Measurements from ENCODE around the gene ZMAT1. TPM values are rescaled to one million over a fixed set of nuclear protein-coding genes. Genes with fewer than 3 reads are reported as not detected.
"Not testable (repeated sequence)": the region's sequence is repeated elsewhere in the genome, so short reads cannot be mapped to it uniquely, and the experiment has no call there.

ZMAT1 gene
- total RNA-seq (2014; rRNA removed; shearing (Covaris generic)), result 0.37 and 1.2 TPM in 2 replicates

DNA sequence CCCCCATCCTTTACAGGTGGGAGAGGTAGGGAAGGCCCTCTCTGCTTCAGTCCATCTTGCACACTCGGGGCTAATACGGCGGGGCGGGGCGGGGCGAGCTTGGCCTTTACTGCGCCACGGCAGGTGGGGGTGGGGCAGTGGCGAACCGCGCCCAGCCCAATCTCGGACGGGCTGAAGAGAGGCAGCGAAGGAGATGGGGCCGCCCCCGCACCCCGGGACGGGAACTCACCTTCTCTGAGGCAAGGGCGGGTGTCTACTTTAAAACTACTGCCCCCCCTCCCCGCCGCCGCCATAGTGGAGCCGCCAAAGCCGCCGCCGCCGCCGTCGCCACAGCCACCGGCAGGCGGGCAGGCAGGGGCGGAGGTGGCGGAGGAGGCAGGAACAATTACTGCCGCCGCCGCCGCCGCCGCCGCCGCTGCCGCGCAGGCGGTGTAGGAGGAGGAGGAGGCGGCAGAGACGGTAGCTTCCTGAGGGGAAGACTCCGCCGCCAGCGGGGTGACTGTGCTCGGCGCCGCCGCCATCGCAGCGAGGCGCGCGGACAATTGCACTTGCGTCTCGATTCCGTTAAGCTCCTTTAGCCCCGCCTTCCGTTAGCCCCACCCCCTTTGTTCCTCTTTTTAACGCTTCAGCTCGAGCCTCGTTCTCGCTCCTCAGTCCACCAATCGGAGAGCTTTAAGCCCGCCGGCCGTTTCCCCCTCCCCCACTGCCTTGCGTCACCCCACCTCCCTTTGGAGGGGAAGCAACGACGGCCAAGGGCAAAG is at the start of gene ZMAT1:
TSS of gene ZMAT1 (minus strand) at position 540 of the 761 bp plus-strand sequence. CDS start at position 521, 19 bp downstream.
- peak; percentile 91 for DNase-seq (ENCODE audit: low spot score)

DNA sequence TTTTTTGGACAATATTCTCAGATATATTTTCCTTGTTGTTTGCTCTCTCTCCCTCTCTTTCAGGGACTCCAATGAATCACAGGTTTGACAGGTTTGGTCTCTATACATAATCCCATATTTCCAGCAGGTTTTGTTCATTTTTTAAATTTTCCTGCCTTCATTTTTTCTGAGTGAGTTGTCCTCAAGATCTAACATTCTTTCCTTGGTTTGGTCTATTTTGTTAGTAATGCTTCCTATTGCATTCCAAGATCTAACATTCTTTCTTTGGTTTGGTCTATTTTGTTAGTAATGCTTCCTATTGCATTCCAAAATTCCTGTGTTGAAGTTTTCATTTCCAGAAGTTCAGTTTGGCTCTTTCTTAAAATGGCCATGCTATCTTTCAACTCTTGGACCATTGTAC is 45.3 kb upstream of the ZMAT1 start:
- no peak for DNase-seq (ENCODE audit: low spot score)

DNA sequence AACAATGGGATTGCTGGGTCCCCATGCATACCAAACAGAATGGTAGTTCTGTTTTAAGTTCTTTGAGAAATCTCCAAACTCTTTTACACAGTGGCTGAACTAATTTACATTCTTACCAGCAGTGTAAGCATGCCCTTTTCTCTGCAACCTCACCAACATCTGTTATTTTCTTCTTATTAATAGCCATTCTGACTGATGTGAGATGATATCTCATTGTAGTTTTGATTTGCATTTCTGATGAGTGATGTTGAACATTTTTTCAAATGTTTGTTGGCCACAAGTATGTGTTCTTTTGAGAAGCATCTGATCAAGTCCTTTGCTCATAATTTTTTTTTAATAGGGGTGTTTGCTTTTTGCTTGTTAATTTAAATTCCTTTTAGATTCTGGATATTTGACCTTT is 41.2 kb upstream of the ZMAT1 start:
- DNase-seq (ENCODE audit: low spot score), result no peak

DNA sequence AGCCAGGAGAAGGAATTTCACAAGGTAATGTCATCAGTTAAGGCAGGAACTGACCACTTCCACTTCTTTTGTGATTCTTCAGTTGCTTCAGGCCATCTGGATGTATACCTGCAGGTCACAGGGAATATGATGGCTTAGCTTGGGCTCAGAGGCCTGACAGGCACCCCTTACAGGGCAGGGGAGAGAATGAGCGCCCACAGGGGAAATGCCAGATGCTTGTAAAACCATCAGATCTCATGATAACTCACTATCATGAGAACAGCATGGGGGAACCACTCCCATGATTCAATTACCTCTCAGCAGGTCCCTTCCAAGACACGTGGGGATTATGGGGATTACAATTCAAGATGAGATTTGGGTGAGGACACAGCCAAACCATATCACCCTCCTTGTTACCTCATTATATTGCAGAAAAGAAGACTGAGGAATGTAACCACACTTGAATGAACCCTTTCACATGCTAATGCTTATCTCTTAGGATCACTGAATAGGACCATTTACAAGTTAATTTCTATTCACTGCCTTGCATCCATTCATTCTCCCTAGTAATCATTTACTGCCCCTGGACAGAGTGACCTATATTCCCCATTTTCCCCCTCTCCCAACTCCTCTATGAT is 33.2 kb upstream of the ZMAT1 start:
- not testable (repeated sequence) for DNase-seq (ENCODE audit: low spot score)

DNA sequence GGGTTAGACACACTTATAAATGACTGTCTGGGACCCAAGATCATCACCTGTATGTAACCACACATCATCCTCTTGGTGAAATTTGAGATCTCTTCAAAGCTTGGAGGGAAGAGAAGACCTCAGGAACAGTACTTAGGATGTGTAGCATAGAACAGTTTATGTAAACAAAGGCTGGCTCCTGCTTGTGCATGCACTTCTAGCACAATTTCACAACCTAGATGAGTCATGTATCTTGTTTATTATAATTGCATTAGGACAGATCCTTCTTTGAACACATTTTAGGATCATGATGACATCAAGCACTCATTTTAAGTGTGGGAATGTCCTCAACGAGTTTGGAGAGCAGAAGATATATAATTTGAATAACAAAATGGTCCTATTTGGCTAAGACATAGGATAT is 26.3 kb upstream of the ZMAT1 start:
- DNase-seq (ENCODE audit: low spot score), result peak; percentile 64

DNA sequence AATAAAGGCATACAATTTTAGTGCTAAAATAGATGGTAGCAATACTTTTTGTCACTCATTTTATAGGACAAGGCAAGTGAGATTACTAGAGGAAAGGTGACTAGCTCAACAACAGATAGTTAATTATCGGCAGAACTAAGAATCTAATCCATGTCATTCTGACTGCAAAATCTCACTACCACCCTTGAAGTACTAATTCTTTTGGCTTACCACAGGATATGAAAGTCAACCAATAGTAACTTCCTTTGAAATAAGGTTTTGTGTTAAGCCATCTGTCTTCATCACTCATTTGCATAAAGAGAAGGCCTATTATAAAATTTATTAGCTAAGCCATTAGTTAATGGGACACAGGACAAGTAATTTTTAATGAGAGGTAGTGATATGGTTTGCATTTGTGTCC is 25.3 kb upstream of the ZMAT1 start:
- no peak for DNase-seq (ENCODE audit: low spot score)

DNA sequence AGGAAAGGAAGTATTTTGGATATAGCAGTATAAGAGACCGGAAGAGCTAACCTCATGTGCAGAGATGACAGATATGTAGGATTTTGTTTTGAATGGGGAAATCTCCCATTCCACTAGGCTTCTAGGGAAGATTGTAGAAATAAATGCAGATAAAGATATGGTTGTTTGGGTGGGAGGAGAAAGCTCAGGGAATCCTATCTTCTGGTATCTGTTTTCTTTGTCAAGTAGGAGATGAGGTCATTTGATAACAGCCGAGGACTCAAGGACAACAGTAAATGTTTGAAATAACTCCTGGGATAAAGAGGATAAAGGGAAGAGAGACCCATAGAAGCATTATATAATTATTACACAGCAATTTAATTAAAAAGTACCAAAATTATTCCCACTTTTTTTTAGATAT is 24.7 kb upstream of the ZMAT1 start:
- DNase-seq (ENCODE audit: low spot score), result no peak

DNA sequence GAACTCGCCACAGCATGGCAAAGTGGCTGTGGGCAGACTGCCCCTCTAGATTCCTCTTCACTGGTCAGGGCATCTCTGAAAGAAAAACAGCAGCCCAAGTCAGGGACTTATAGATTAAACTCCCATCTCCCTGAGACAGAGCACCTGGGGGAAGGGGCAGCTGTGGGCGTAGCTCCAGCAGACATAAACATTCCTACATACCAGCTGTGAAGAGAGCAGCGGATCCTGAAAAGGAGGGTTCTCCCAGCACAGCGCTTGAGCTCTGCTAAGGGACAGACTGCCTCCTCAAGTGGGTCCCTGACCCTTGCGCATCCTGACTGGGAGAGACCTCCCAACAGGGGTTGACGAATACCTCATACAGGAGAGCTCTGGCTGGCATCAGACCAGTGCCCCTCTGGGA is 18.8 kb upstream of the ZMAT1 start:
- no peak for DNase-seq (ENCODE audit: low spot score)

DNA sequence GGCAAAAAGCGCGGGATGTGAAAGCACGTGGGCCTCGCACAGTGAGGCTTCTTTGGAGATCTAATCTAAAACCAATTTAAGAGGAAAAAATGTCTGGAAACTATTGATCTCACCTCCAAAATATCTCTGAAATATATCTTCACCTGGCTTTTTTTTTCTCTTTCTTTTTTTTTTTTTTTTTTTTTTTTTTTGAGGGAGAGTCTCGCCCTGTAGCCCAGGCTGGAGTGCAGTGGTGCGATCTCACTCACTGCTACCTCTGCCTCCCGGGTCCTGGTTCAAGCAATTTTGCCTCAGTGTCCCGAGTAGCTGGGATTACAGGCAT is 383 bp upstream of the ZMAT1 start:
- DNase-seq (ENCODE audit: low spot score), result no peak

DNA sequence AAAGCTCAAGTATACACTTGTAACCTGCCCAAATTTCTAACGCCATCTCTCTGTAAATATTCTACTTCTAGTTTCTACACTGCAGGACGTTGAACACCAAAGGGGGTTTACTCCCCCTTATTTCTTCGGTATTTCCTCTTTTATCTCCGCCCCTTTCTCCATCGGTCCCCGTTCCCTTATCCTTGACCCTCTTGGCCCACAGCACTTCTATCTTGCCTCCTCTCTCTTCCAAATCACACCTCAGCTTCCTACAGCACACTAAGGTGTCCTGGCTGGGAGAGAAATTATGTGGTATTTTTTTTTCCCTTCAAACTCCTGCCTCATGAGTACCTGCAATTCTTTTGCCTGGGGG is 715 bp downstream of the ZMAT1 start:
- no peak for DNase-seq (ENCODE audit: low spot score)

DNA sequence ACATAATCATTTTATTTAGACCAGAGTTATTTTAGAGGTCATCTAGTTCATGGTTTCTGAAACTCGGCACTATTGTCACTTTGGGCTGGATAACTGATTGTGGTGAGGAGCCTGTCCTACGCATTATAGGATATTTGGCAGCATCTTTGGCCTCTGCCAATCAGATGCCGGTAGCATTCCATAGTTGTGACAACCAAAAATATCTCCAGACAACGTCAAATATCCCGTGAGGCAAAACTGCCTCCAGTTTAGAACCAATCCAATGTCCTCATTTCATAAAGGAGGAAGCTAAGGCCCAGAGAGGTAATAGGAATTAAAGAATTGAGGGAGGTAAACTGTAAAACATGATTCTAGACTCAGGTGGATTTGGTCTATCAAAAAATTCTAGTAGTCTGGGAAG is 6.1 kb downstream of the ZMAT1 start:
- DNase-seq (ENCODE audit: low spot score), result no peak

DNA sequence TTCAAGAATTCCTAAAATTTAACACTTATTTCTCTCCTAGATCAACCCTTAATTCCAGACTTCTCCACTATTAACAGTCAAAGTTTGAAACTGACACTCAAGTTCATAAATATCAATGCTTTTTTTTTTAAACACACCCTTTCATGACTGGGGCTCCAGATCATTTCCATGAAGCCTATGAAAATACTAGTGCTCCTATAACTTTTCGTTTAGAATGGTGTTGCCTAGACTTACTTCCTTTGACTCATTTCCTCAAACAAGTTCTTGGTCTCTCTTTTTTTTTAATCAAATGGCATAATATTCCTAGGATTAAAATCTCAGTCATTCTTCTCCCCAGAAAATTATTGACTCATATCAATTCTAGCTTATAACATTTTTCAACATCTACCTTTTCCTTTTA is 13.1 kb downstream of the ZMAT1 start:
- DNase-seq (ENCODE audit: low spot score), result no peak

DNA sequence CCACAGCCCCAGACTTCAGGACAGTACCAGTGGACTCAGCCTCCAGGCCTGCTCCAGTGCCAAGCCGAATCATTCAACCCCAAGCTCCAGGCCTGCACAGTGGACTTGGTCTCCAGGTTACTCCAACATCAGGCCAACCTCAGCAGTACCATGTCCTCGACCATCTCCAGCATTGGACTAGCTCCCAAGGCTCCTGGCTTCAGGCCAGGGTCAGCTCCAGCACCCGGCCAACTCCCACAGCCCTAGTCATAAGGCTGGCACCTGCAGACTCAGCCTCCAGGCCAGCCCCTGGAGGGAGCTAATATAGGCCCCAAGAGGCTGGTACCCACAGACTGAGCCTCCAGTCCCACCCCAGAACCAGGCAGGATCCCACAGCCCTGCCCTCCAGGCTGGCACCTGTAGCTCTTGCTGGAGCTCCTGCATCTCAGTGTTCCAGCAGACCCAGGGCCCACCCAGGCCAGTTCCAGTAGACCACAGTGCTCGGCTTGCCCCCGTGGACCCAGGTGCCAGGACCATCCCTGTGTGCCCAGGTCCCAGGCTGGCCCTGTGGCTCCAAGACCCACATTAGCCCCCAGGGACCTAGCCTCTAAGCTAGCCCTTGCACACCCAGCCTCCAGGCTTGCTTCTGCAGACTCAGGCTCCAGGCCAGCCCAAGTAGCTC is 25.6 kb downstream of the ZMAT1 start:
- DNase-seq (ENCODE audit: low spot score), result no peak

DNA sequence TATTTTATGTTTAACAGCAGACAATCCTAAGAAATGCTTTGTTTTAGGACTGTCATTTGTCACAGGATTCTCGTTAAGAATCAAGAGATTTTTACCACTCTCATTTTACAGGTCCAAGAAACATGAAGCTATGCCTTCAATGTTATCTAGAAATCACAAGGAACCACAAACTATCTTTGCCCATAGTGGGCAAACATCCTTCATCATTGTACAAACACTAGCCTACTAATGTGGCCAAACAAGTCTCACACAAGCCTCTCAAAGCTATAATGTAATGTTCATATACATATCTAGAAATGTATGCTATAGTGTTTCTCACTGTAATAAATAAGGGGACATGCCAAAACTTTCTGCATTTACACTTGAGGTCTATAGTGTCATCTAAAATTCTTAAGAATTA is 26.8 kb downstream of the ZMAT1 start:
- DNase-seq (ENCODE audit: low spot score), result no peak

Other genes starting within 250 kb of the ZMAT1 start
- gene TCEAL2, start 193.7 kb upstream of the ZMAT1 start, total RNA-seq (2014; rRNA removed; shearing (Covaris generic)), result 2.6 and 3.8 TPM in 2 replicates
- not detected in 2 replicates for gene TCEAL6, start 210.5 kb upstream of the ZMAT1 start, total RNA-seq (2014; rRNA removed; shearing (Covaris generic))
- gene BEX5, start 223.9 kb upstream of the ZMAT1 start, total RNA-seq (2014; rRNA removed; shearing (Covaris generic)), result 1.3 TPM in 1 of 2 replicates, not detected in the other